ENCODE measurements around the gene RNF112.
A peak's percentile ranks its signal among the peaks of the same experiment; 100 is the strongest.

RNF112 gene

GRCh38 chr17:19375732-19376131, 35.3 kb upstream of the RNF112 start:
- DNase-seq = no peak

DNA sequence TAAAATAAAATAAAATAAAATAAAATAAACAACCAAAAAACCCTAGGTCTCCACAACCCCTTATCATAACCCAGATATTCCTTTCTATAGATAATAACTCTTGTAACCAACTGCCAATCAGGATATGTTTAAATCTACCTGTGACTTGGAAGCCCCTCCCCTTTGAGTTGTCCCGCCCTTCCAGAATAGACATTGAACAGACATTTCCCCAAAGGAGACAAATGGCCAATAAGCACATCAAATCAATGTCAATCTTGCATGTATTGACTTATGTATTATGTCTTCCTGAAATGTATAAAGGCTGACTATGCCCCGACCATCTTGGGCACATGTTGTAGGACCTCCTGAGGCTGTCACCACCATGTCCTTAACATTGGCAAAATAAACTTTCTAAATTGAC, 34.2 kb upstream of the RNF112 start:
- DNase-seq = no peak

DNA sequence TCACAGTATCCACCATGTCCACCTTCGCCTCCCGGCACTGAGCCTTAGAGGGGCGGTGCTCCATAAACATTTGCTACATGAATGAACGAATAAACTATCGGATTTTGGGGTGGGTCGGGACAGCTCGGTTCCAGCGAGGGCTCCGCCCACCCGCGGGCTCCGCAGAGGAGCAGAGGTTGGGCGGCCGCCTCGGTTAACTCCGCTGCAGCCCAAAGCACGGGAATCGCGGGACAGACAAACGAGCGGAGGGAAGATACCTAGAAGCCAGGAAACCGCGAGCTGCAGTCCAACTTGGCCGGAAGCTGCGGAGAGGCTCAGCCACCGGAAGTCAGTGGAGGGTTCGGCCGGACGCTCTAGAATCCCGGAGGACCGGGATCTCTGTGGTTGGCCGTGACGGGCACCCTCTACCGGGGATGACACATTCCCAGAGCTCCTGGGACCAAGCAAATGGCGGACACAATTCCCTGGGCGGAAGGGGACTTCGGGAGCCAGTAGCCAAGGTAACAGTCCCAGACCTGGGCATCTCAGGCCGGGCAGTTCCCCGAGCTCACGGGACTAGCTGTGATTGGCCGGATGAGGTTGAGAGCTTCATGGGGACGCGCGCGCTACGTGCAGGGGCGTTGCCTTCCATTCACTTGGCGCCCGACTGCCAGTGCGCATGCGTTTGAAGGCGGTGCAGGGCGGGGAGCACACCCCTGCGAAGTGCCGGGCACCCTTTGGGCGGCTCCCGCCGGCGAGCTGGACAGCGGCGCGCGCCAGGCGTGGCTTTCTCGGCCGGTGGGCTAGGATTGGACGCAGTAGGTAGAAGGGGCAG, 33.2 kb upstream of the RNF112 start:
- DNase-seq = peak; percentile 97

GRCh38 chr17:19378416-19379360, 32.3 kb upstream of the RNF112 start, which contains the start of gene MAPK7:
TSS of gene MAPK7 (plus strand) at chr17:19378498. CDS start at chr17:19378901, 403 bp downstream.
- no peak for DNase-seq

DNA sequence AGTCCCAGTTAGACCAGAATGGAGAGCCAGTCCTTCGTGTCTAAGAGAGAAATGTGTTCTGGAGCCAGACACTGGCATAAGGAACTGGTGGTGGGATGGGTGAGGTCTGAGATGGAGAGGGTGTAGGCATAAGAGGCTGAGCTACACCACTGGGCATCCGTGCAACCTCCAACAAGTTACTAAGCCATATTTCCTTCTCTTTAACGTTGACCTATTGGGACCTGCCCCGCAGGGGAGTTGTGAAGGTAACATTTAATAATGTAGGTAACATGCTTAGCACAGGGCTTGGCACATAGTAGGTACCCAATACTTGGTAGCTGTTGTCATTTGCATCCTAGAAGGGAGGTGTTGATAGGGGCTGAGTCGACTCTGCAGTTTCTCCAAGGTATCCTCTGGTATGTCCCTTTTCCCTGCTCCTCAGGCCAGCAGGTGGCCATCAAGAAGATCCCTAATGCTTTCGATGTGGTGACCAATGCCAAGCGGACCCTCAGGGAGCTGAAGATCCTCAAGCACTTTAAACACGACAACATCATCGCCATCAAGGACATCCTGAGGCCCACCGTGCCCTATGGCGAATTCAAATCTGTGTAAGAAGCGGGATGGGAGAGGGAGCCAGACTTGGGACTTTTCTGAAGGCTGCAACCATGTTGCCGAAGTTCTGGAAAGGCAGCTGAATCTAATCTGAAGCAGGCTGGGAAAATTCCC, 31.5 kb upstream of the RNF112 start:
- no peak for DNase-seq

DNA sequence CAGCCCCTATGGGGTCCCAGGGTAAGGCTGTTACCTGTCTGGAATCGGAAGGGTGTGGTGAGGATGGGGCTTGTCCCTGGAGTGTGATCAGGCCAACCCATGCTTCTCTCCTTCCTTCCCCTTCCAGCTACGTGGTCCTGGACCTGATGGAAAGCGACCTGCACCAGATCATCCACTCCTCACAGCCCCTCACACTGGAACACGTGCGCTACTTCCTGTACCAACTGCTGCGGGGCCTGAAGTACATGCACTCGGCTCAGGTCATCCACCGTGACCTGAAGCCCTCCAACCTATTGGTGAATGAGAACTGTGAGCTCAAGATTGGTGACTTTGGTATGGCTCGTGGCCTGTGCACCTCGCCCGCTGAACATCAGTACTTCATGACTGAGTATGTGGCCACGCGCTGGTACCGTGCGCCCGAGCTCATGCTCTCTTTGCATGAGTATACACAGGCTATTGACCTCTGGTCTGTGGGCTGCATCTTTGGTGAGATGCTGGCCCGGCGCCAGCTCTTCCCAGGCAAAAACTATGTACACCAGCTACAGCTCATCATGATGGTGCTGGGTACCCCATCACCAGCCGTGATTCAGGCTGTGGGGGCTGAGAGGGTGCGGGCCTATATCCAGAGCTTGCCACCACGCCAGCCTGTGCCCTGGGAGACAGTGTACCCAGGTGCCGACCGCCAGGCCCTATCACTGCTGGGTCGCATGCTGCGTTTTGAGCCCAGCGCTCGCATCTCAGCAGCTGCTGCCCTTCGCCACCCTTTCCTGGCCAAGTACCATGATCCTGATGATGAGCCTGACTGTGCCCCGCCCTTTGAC, 30.3 kb upstream of the RNF112 start:
- no peak for DNase-seq

DNA sequence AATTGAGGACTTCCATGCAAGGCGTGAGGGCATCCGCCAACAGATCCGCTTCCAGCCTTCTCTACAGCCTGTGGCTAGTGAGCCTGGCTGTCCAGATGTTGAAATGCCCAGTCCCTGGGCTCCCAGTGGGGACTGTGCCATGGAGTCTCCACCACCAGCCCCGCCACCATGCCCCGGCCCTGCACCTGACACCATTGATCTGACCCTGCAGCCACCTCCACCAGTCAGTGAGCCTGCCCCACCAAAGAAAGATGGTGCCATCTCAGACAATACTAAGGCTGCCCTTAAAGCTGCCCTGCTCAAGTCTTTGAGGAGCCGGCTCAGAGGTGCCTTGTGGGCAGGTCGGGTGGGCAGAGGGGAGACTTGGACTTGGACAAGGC, 29.7 kb upstream of the RNF112 start:
- no peak for DNase-seq

- DNase-seq = no peak
These were observed 29.1 kb upstream of the RNF112 start for GRCh38 chr17:19381741-19382444.

GRCh38 chr17:19382531-19383444, 28.2 kb upstream of the RNF112 start:
- no peak for DNase-seq

- DNase-seq = no peak
These were observed 27.2 kb upstream of the RNF112 start for GRCh38 chr17:19383681-19384470.

GRCh38 chr17:19384723-19385391, 26.2 kb upstream of the RNF112 start:
- no peak for DNase-seq

GRCh38 chr17:19385521-19385983, 25.5 kb upstream of the RNF112 start:
- DNase-seq = no peak

DNA sequence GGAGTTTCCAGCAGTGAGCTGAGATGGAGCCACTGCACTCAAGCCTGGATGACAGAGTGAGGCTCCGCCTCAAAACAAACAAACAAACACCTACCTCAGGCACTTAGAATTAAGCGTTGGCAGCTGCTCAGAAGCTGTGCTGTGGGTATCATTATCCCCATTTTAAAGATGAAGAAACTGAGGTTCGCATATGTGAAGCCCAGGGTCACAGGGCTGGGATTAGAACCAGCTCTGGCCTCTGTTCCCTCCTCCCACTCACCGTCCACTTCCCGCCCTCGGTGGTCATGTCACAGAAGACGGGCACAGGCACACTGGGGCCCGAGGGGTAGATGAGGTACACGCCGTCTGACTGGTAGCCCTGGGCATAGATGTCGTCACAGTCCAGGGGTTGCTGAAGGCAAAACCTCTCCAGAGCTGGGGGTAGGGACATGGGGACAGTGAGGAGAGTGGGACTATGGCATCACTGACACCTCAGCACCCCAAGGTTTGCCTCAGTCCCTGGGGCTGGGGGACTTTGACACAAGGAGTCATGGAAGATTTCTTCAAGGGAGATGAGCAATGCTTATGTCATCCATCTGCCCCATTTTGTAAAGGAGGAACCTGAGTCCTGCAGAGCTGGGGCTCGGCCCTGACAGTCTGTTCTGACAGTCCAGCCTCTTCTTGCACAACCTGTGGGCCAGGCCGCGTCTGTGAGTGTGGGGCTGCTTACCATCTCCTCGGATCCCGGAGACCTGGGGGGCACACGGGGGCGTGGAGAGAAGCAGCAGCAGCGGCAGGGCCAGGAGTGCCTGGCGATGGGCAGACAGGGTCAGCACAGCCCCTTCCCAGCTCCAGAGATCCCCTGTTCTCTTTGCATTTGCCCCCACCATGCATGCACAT, 24.7 kb upstream of the RNF112 start:
- DNase-seq = no peak

DNA sequence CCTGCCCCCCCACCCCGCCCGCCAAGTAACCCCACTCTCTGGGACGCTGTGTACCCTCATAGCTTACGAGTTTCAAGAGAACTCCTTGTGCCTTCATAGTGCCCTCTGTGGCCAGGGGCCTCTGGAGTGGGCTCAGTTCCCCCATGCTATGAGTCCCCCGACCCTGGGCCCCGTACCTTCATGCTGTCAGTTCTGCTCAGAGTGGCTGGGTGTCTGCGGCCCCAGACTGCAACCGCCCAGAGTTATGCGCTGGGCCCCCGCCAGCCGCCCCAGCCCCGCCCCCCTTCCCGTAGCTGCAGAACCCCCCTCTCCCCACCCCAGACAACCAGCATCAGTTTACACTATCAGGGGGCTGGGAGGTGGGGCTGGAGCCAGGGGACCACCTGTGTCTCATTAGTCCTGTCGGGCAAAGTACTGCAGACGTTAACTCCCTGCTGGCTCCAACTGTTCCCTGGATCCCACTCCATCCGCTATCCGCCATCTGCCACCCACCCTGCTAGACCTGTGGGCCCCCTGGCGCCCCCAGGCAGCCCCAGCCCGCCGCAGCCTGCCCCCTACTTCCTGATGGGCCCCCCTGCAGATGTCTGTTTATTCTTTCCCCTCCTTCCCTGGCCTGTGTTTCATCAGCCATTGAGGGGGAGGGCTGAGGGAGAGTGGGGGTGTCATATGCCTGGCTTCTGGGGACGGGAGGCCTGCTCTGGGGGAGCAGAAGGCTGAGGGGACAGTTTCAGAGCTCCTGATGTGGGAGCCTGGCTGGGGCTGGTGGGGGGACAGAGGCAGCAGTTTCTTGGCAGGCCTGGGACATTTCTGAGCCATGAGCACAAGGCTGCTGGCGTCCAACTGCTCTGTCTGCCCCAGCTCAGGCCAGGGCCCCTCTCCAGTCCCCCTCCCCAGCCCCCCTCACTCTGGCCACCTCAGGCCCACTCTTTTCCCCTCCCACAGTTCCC, 23.8 kb upstream of the RNF112 start, which contains the start of gene MFAP4:
Gene MFAP4, minus strand, starts transcription at position 217 of the 947 bp plus-strand sequence. Its CDS starts 35 bp downstream, at position 182.
- no peak for DNase-seq

DNA sequence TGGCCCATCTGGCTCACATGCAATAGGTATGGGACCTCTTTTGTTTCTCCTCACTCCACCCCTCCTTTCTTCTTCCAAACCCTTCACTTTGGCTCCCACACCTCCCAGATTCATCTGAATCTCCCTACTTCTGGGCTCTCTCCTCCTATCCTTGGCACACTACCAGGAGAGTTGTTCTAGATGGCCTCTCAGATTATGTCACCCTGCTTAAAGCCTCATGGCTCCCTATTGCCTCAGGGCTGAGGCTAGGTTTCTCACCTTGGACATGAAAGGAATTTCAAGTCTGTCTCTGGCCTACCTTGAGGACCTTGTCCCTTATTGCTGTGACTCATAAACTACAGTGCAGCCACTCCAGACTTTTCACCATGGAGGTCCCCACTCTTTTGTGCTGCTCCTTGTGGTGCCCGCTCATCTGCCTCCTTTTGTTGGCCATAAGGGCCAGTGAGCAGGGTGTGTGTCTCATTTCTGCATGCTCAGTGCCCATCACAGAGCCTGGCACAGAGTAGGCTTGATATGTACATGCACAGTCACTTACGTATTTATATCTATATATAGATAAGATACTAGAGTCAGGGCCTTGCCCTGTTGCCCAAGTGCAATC, 23.0 kb upstream of the RNF112 start:
- DNase-seq = no peak

Data from CD4-positive, alpha-beta T cell treated with Interleukin-21 for 1 hour (primary cell).